Liver (tissue), 9 donors: ENCODE measurements around the gene HYAL4. TPM values are rescaled to one million over a fixed set of nuclear protein-coding genes. Genes with fewer than 3 reads are reported as not detected.

Source experiments
- DNase-seq: peaks from one replicate; pipeline ENCODE4 v3.0.0-alpha.2; 2017; ENCODE audit warnings: low spot score
- H3K27ac ChIP-seq, 2 donors: one replicate each; pipeline ENCODE4 v1.7.0; 2013; ENCODE audit warnings: inconsistent platforms in 2 of 2, low read length in 2 of 2, control low read depth in 1 of 2, low read depth in 1 of 2, mild to moderate bottlenecking in 1 of 2
- H3K27me3 ChIP-seq, 4 donors: one replicate each; pipeline versions ENCODE4 v1.6.1 to v1.7.0; 2013; ENCODE audit warnings: low read length in 3 of 4, inconsistent platforms in 1 of 4, mild to moderate bottlenecking in 1 of 4, moderate library complexity in 1 of 4; ENCODE audit not compliant: control insufficient read depth in 4 of 4, insufficient read depth in 4 of 4
- H3K36me3 ChIP-seq, 4 donors: one replicate each; pipeline versions ENCODE4 v1.6.1 to v1.7.0; 2013; ENCODE audit warnings: low read length in 3 of 4, mild to moderate bottlenecking in 3 of 4, low read depth in 1 of 4, moderate library complexity in 1 of 4; ENCODE audit not compliant: control insufficient read depth in 4 of 4, insufficient read depth in 3 of 4
- H3K4me1 ChIP-seq, 4 donors: one replicate each; pipeline versions ENCODE4 v1.6.1 to v1.7.0; 2013; ENCODE audit warnings: low read length in 3 of 4, mild to moderate bottlenecking in 3 of 4, moderate library complexity in 1 of 4; ENCODE audit not compliant: control insufficient read depth in 4 of 4, insufficient read depth in 4 of 4
- H3K4me3 ChIP-seq, 3 donors: one replicate each; pipeline versions ENCODE4 v1.6.1 to v1.7.0; 2013; ENCODE audit warnings: low read length in 3 of 3, control low read depth in 1 of 3, low read depth in 1 of 3, mild to moderate bottlenecking in 1 of 3
- H3K9ac ChIP-seq, 2 donors: one replicate each; pipeline ENCODE4 v1.7.0; 2013; ENCODE audit warnings: low read length in 2 of 2, mild to moderate bottlenecking in 2 of 2, moderate library complexity in 2 of 2, control low read depth in 1 of 2, low read depth in 1 of 2
- H3K9me3 ChIP-seq, 4 donors: one replicate each; pipeline versions ENCODE4 v1.6.1 to v1.7.0; 2013; ENCODE audit warnings: low read length in 3 of 4; ENCODE audit not compliant: control insufficient read depth in 4 of 4
- CTCF ChIP-seq: fragments of 150-350 bp; IDR thresholded peaks from 2 replicates; pipeline ENCODE4 v1.5.1; 2017; ENCODE audit warnings: improper control_type of control experiment, low read depth, low read length; ENCODE audit not compliant: missing input control
- EGR1 ChIP-seq, 2 donors: IDR thresholded peaks; 2 replicates each; pipeline ENCODE4 v1.6.1; 2016 to 2018; ENCODE audit warnings: antibody characterized with exemption in 2 of 2, low read depth in 2 of 2
- FOXA1 ChIP-seq: IDR thresholded peaks from 2 replicates; pipeline ENCODE4 v1.6.1; 2016; ENCODE audit warnings: antibody characterized with exemption
- FOXA2 ChIP-seq: IDR thresholded peaks from 2 replicates; pipeline ENCODE4 v1.6.1; 2016; ENCODE audit warnings: antibody characterized with exemption
- GABPA ChIP-seq, 2 donors: IDR thresholded peaks in 1 of 2; conservative IDR thresholded peaks in 1 of 2; 2 replicates each; pipeline ENCODE4 v1.6.1; 2016; ENCODE audit warnings: antibody characterized with exemption in 2 of 2, mild to moderate bottlenecking in 1 of 2, moderate library complexity in 1 of 2
- HNF4A ChIP-seq, 2 donors: conservative IDR thresholded peaks; 2 replicates each; pipeline ENCODE4 v1.6.1; 2016; ENCODE audit warnings: antibody characterized with exemption in 2 of 2, mild to moderate bottlenecking in 2 of 2
- HNF4G ChIP-seq: IDR thresholded peaks from 2 replicates; pipeline ENCODE4 v1.6.1; 2016; ENCODE audit warnings: antibody characterized with exemption
- JUND ChIP-seq, 2 donors: IDR thresholded peaks; 2 replicates each; pipeline ENCODE4 v1.6.1; 2016; ENCODE audit warnings: antibody characterized with exemption in 2 of 2
- NR2F2 ChIP-seq: IDR thresholded peaks from 2 replicates; pipeline ENCODE4 v1.6.1; 2016; ENCODE audit warnings: antibody characterized with exemption
- RAD21 ChIP-seq, 2 donors: IDR thresholded peaks; 2 replicates each; pipeline ENCODE4 v1.6.1; 2016; ENCODE audit warnings: antibody characterized with exemption in 2 of 2, mild to moderate bottlenecking in 2 of 2
- REST ChIP-seq: IDR thresholded peaks from 2 replicates; pipeline ENCODE4 v1.6.1; 2016; ENCODE audit warnings: antibody characterized with exemption, mild to moderate bottlenecking
- RXRA ChIP-seq, 2 donors: IDR thresholded peaks; 2 replicates each; pipeline ENCODE4 v1.6.1; 2017 to 2018; ENCODE audit warnings: antibody characterized with exemption in 2 of 2, mild to moderate bottlenecking in 1 of 2
- SP1 ChIP-seq: IDR thresholded peaks from 2 replicates; pipeline ENCODE4 v1.6.1; 2018; ENCODE audit warnings: antibody characterized with exemption, mild to moderate bottlenecking
- TAF1 ChIP-seq: conservative IDR thresholded peaks from 2 replicates; pipeline ENCODE4 v1.6.1; 2016; ENCODE audit warnings: antibody characterized with exemption, mild to moderate bottlenecking
- YY1 ChIP-seq: IDR thresholded peaks from 2 replicates; pipeline ENCODE4 v1.6.1; 2016; ENCODE audit warnings: antibody characterized with exemption, mild to moderate bottlenecking
- ZBTB33 ChIP-seq: IDR thresholded peaks from 2 replicates; pipeline ENCODE4 v1.6.1; 2016; ENCODE audit warnings: antibody characterized with exemption
- WGBS: extraction: QIAGEN DNeasy Blood & Tissue Kit; methylation state at CpG from one replicate; pipeline ENCODE4 v1.1.7; 2013; 5-methylcytosine and 5-hydroxymethylcytosine counted together
- polyA plus RNA-seq, 2 donors: library from polyadenylated mRNA; stranded (reverse) in 1 of 2; unstranded in 1 of 2; fragments of 200-250 nt in 1 of 2; fragments of >200 nt in 1 of 2; fragmentation: Nextera tagmentation in 1 of 2; extraction: Ambion mirVana in 1 of 2; gene quantifications; one replicate each; pipeline versions ENCODE4 v1.2.1 to v1.2.3, GENCODE V29; 2013 to 2015
- total RNA-seq, 2 donors: library from RNA; depleted of rRNA; stranded (reverse); fragments of >200 nt; gene quantifications; one replicate each; pipeline ENCODE4 v1.2.3, GENCODE V29; 2014
- TF ChIP-seq, protein P1 (sequence below): IDR thresholded peaks from 2 replicates; pipeline ENCODE4 v1.6.1; 2016; ENCODE audit warnings: antibody characterized with exemption
- TF ChIP-seq, protein P2 (sequence below): IDR thresholded peaks from 2 replicates; pipeline ENCODE4 v1.6.1; 2016; ENCODE audit warnings: antibody characterized with exemption
- donor health status: healthy.
- donor health status: healthy.
- donor health status: healthy.
- donor health status: healthy.
- donor health status: healthy.

Gene HYAL4
- total and polyA plus RNA-seq, 4 donors: not detected

DNA sequence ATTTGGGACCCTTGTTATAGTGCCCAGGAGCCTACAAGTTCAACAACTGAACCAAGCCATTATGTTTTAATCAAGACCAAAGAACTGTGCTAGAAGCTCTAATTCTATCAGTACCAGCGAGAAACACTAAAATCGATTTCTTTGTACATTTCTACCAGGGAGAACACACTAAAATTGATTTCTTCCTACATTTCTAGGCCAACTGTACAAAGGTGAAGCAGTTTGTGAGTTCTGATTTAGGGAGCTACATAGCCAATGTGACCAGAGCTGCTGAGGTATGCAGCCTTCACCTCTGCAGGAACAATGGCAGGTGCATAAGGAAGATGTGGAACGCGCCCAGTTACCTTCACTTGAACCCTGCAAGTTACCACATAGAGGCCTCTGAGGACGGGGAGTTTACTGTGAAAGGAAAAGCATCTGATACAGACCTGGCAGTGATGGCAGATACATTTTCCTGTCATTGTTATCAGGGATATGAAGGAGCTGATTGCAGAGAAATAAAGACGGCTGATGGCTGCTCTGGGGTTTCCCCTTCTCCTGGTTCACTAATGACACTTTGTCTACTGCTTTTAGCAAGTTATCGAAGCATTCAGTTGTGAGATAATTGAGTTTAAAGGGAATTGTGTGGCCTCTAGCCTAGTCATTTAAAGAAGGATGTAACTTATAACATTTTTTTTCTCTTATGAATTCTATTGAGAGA is 31.7 kb downstream of the HYAL4 start:
- H3K4me3 ChIP-seq: no peak overlapping the region
- no peak overlapping the region for H3K27ac ChIP-seq
- no peak for TF ChIP-seq EGR1 (IDR thresholded peaks at IDR 0.05; ENCODE audit: low read depth in 2 of 2)
- TF ChIP-seq SP1: peak; percentile 83
- TF ChIP-seq, protein P1, sequence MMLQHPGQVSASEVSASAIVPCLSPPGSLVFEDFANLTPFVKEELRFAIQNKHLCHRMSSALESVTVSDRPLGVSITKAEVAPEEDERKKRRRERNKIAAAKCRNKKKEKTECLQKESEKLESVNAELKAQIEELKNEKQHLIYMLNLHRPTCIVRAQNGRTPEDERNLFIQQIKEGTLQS: peak; percentile 34
- peak; percentile 4 for TF ChIP-seq YY1
- peak; percentile 64 to 88 for TF ChIP-seq RXRA (IDR thresholded peaks at IDR 0.05)
- no peak for TF ChIP-seq FOXA2
- TF ChIP-seq HNF4A (conservative IDR thresholded peaks at IDR 0.05): peak; percentile 47 to 62
- TF ChIP-seq RAD21 (IDR thresholded peaks at IDR 0.05): peak in 1 of 2 donors; percentile 60
- TF ChIP-seq ZBTB33: peak; percentile 46
- peak in 1 of 2 donors; percentile 33 for TF ChIP-seq JUND (IDR thresholded peaks at IDR 0.05)
- no peak for TF ChIP-seq HNF4G
- no peaks in the 10 kb centered on the region for H3K9me3 ChIP-seq
- WGBS: 19% methylated on average over 7 of the region's 7 CpGs
- DNase-seq: no peak
- no peaks in the 10 kb centered on the region for H3K36me3 ChIP-seq
- H3K27me3 ChIP-seq: no peaks in the 10 kb centered on the region
- H3K9ac ChIP-seq: no peak overlapping the region
- peaks cover 6 to 29% (median 18%) of the 10 kb centered on the region in 4 donors for H3K4me1 ChIP-seq

GRCh38 chr7:123879628-123880027 is 34.7 kb downstream of the HYAL4 start:
- Histone ChIP-seq H3K9ac (no peak overlapping the region), H3K27ac (no peak overlapping the region), H3K4me3 (no peak overlapping the region), H3K4me1 (peaks cover 6 to 21% (median 16%) of the 10 kb centered on the region in 4 donors), H3K36me3 (no peaks in the 10 kb centered on the region), H3K27me3 (no peaks in the 10 kb centered on the region), H3K9me3 (no peaks in the 10 kb centered on the region)
- DNase-seq: no peak
- WGBS: 90% methylated on average over 4 of the region's 4 CpGs
- TF ChIP-seq FOXA2 (no peak), NR2F2 (no peak), REST (no peak)

DNA sequence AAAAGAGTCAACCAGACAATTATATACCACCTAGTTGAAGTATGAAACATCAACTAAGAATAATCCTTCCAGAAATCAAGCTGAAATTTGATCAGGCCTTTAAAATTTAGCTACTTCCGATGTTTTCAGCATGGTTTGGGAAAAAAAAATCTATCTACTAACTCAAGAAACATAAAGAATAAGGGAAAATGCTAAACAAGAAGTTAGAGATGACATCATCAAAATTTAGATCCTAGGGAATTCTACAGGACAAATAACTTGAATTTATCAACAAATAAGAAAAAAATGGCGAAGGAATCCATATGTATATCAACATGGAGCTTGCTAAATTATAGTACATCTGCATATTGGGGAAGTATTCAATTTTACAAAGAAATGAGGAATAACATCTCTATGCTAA is 36.3 kb downstream of the HYAL4 start:
- TF ChIP-seq FOXA2 (no peak), GABPA (IDR thresholded peaks at IDR 0.05 in 1 of 2, conservative IDR thresholded peaks at IDR 0.05 in 1 of 2) (no peak), YY1 (no peak), TAF1 (no peak), SP1 (no peak), FOXA1 (no peak), RXRA (IDR thresholded peaks at IDR 0.05) (no peak), EGR1 (IDR thresholded peaks at IDR 0.05; ENCODE audit: low read depth in 2 of 2) (no peak), RAD21 (IDR thresholded peaks at IDR 0.05) (no peak), CTCF (no peak), HNF4G (no peak)
- TF ChIP-seq, protein P2, sequence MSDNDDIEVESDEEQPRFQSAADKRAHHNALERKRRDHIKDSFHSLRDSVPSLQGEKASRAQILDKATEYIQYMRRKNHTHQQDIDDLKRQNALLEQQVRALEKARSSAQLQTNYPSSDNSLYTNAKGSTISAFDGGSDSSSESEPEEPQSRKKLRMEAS: no peak
- no peak overlapping the region for H3K4me3 ChIP-seq
- WGBS: 94% methylated on average over 2 of the region's 2 CpGs
- H3K4me1 ChIP-seq: peaks cover 3 to 13% (median 8%) of the 10 kb centered on the region in 4 donors
- no peak overlapping the region for H3K27ac ChIP-seq
- no peaks in the 10 kb centered on the region for H3K27me3 ChIP-seq
- no peaks in the 10 kb centered on the region for H3K9me3 ChIP-seq
- no peak for DNase-seq
- H3K36me3 ChIP-seq: no peaks in the 10 kb centered on the region
- H3K9ac ChIP-seq: no peak overlapping the region
